T follicular helper cell (primary cell): ENCODE results near the gene POU2F1.

Source experiments
- DNase-seq: peaks from one replicate; pipeline ENCODE4 v3.0.0-alpha.2; 2020; ENCODE audit warnings: low read depth

POU2F1 gene

GRCh38 chr1:167442142-167442848 lies 221.6 kb downstream of the POU2F1 start:
- DNase-seq: peak; percentile 80

- DNase-seq: no peak
Measured at GRCh38 chr1:167442854-167443565, 222.3 kb downstream of the POU2F1 start.

- DNase-seq: no peak
Measured at GRCh38 chr1:167443757-167444156, 223.1 kb downstream of the POU2F1 start.

GRCh38 chr1:167446966-167447365 lies 226.3 kb downstream of the POU2F1 start:
- DNase-seq: no peak

GRCh38 chr1:167447521-167448136 lies 226.9 kb downstream of the POU2F1 start:
- DNase-seq: peak; percentile 65

- no peak for DNase-seq
Measured at GRCh38 chr1:167450843-167451242, 230.2 kb downstream of the POU2F1 start.

GRCh38 chr1:167452483-167452882 lies 231.8 kb downstream of the POU2F1 start:
- DNase-seq: no peak

GRCh38 chr1:167453123-167453522 lies 232.4 kb downstream of the POU2F1 start:
- DNase-seq: no peak

GRCh38 chr1:167454304-167454893 lies 233.7 kb downstream of the POU2F1 start:
- DNase-seq: no peak

- peak; percentile 74 for DNase-seq
Measured at GRCh38 chr1:167454894-167455785, 234.5 kb downstream of the POU2F1 start.

GRCh38 chr1:167455786-167456446 lies 235.2 kb downstream of the POU2F1 start:
- peak; percentile 39 for DNase-seq

GRCh38 chr1:167456524-167456923 lies 235.8 kb downstream of the POU2F1 start:
- DNase-seq: no peak

GRCh38 chr1:167456926-167457325 lies 236.2 kb downstream of the POU2F1 start:
- DNase-seq: no peak

- DNase-seq: no peak
Measured at GRCh38 chr1:167457936-167458584, 237.4 kb downstream of the POU2F1 start.

GRCh38 chr1:167460836-167461235 lies 240.2 kb downstream of the POU2F1 start:
- peak; percentile 63 for DNase-seq

GRCh38 chr1:167462341-167462740 lies 241.7 kb downstream of the POU2F1 start:
- DNase-seq: no peak

- DNase-seq: no peak
Measured at GRCh38 chr1:167463080-167463479, 242.4 kb downstream of the POU2F1 start.

GRCh38 chr1:167463875-167464575 lies 243.3 kb downstream of the POU2F1 start:
- no peak for DNase-seq

GRCh38 chr1:167465018-167465417 lies 244.3 kb downstream of the POU2F1 start:
- DNase-seq: no peak

- no peak for DNase-seq
Measured at GRCh38 chr1:167465743-167466142, 245.1 kb downstream of the POU2F1 start.
